HG02885 (cell line): ENCODE results near the gene ETNK2.

Experiments
- ATAC-seq: cut with Tn5 transposase; IDR thresholded peaks from one replicate; pipeline ENCODE4 v1.9.1; 2021; ENCODE audit warnings: mild to moderate bottlenecking; ENCODE audit not compliant: unreplicated experiment, poor library complexity

The ETNK2 gene

GRCh38 chr1:204087181-204087892 is 64.5 kb downstream of the ETNK2 start:
- no peak for ATAC-seq

- no peak for ATAC-seq
Observed at GRCh38 chr1:204085876-204086275, 66.0 kb downstream of the ETNK2 start.

- ATAC-seq: no peak
Observed at GRCh38 chr1:204084247-204084772, 67.5 kb downstream of the ETNK2 start.

- no peak for ATAC-seq
Observed at GRCh38 chr1:204083491-204083890, 68.4 kb downstream of the ETNK2 start.

GRCh38 chr1:204081791-204082513 is 69.9 kb downstream of the ETNK2 start:
- ATAC-seq: no peak

GRCh38 chr1:204081164-204081790 is 70.6 kb downstream of the ETNK2 start:
- ATAC-seq: no peak
